BE2C (cell line): Measurements from ENCODE around the gene TNNT1.

ENCODE experiments used
- DNase-seq: peaks from one replicate; pipeline ENCODE4 v3.0.0-alpha.2; 2020
- H3K27me3 ChIP-seq: fragments of 250-450 bp; sonication (Bioruptor Pico); 2 replicates; pipeline ENCODE4 v1.5.1; 2020; ENCODE audit warnings: mild to moderate bottlenecking
- H3K36me3 ChIP-seq: fragments of 250-450 bp; sonication (Bioruptor Pico); 2 replicates; pipeline ENCODE4 v1.5.1; 2020; ENCODE audit warnings: mild to moderate bottlenecking
- H3K4me1 ChIP-seq: fragments of 250-450 bp; sonication (Bioruptor Pico); 2 replicates; pipeline ENCODE4 v1.5.1; 2020
- H3K4me3 ChIP-seq: 2 replicates; pipeline ENCODE4 v1.5.1; 2011; ENCODE audit warnings: low read depth, low read length
- H3K9me3 ChIP-seq: fragments of 250-450 bp; sonication (Bioruptor Pico); 2 replicates; pipeline ENCODE4 v1.5.1; 2020
- TF ChIP-seq, protein P1 (sequence below): IDR thresholded peaks from 2 replicates; pipeline ENCODE4 v1.5.1; 2012; ENCODE audit warnings: mild to moderate bottlenecking, low read depth, low read length

Gene TNNT1

GRCh38 chr19:55176076-55176475, 27.1 kb upstream of the TNNT1 start:
- TF ChIP-seq, protein P1, sequence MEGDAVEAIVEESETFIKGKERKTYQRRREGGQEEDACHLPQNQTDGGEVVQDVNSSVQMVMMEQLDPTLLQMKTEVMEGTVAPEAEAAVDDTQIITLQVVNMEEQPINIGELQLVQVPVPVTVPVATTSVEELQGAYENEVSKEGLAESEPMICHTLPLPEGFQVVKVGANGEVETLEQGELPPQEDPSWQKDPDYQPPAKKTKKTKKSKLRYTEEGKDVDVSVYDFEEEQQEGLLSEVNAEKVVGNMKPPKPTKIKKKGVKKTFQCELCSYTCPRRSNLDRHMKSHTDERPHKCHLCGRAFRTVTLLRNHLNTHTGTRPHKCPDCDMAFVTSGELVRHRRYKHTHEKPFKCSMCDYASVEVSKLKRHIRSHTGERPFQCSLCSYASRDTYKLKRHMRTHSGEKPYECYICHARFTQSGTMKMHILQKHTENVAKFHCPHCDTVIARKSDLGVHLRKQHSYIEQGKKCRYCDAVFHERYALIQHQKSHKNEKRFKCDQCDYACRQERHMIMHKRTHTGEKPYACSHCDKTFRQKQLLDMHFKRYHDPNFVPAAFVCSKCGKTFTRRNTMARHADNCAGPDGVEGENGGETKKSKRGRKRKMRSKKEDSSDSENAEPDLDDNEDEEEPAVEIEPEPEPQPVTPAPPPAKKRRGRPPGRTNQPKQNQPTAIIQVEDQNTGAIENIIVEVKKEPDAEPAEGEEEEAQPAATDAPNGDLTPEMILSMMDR: no peak
- H3K4me3 ChIP-seq: no peak overlapping the region
- peaks cover 2% of the 10 kb centered on the region; the same call in 1 of the 2 replicates for H3K4me1 ChIP-seq
- H3K27me3 ChIP-seq: peaks cover 25% of the 10 kb centered on the region
- no peaks in the 10 kb centered on the region for H3K9me3 ChIP-seq
- H3K36me3 ChIP-seq: no peaks in the 10 kb centered on the region
- no peak for DNase-seq

GRCh38 chr19:55175117-55175867, 26.3 kb upstream of the TNNT1 start:
- Histone ChIP-seq H3K4me3 (peak overlapping the region; percentile 16; the same call in 1 of the 2 replicates), H3K9me3 (no peaks in the 10 kb centered on the region), H3K36me3 (no peaks in the 10 kb centered on the region), H3K27me3 (peaks cover 33% of the 10 kb centered on the region), H3K4me1 (peaks cover 2% of the 10 kb centered on the region; the same call in 1 of the 2 replicates)
- TF ChIP-seq, protein P1: no peak
- DNase-seq: peak; percentile 76

DNA sequence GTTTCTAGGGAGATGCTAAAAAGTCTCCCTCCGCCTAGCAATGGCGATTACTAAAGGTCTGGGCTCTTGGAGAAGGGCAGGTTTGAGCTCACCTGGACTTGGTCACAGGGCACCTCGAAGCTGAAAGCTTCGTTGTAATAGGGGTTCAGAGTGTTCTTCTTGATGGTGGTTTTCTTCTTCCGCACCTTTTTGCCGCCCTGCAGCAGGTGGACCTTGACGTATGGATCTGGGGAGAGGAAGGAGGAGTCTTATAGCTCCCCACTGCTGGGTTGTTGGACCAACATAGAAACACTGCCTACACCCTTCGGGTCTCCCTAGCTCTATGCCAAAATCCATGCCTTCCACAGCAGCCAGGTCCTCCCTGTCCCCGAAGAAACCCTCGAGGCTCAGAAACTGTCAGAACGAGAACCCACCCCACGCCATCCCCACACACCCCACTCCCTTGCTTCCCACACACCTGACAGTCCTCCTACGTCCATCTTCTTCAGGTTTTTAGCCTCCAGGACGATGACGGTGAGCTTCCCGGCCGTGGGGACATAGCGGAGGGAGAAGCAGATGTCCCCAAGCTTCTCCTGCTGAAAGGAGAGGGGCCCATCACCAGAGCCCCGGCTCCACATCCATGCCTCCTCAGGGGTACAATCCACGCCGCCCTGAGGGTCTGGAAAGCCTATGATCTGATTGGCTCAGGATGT, 25.6 kb upstream of the TNNT1 start:
- 0 out of 2 replicates have a peak, but pooled peaks cover 2% of the 10 kb centered on the region for H3K4me1 ChIP-seq
- H3K36me3 ChIP-seq: no peaks in the 10 kb centered on the region
- H3K9me3 ChIP-seq: no peaks in the 10 kb centered on the region
- TF ChIP-seq, protein P1: no peak
- peaks cover 38% of the 10 kb centered on the region for H3K27me3 ChIP-seq
- no peak for DNase-seq
- H3K4me3 ChIP-seq: peak overlapping the region; percentile 28

- H3K9me3 ChIP-seq: no peaks in the 10 kb centered on the region
- TF ChIP-seq, protein P1: peak; percentile 11; the same call in 1 of the 2 replicates
- peak overlapping the region; percentile 66 for H3K4me3 ChIP-seq
- H3K36me3 ChIP-seq: no peaks in the 10 kb centered on the region
- H3K4me1 ChIP-seq: 0 out of 2 replicates have a peak, but pooled peaks cover 2% of the 10 kb centered on the region
- peak; percentile 88 for DNase-seq
- peaks cover 45% of the 10 kb centered on the region for H3K27me3 ChIP-seq
Measured at GRCh38 chr19:55173714-55174409, 24.9 kb upstream of the TNNT1 start.

GRCh38 chr19:55173186-55173713, 24.2 kb upstream of the TNNT1 start:
- no peak for DNase-seq
- peaks cover 48% of the 10 kb centered on the region for H3K27me3 ChIP-seq
- H3K4me1 ChIP-seq: 0 out of 2 replicates have a peak, but pooled peaks cover 2% of the 10 kb centered on the region
- H3K4me3 ChIP-seq: peak overlapping the region; percentile 66
- no peaks in the 10 kb centered on the region for H3K9me3 ChIP-seq
- H3K36me3 ChIP-seq: no peaks in the 10 kb centered on the region
- TF ChIP-seq, protein P1: no peak
